Measurements from ENCODE around the gene RTP2.

DNA sequence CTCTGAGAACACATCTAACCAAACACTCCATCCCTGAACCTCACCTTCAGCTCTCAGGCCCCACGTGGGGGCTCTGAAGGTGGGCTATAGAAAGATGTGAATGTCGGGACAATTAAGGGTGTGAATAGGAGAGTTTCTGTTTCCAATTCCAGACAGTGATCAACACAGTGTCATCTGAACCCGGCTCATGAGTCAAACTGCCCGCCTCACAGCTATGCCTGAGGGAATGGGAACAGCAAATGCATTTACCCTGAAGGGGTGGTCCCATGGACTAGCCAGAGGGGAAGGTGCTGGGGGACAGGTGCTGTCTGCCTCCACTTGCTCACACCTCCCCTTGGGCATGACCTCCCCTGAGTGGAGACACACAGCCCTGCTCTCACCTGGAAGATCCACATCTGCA is 6.3 kb downstream of the RTP2 start:
- TF ChIP-seq, protein P1, sequence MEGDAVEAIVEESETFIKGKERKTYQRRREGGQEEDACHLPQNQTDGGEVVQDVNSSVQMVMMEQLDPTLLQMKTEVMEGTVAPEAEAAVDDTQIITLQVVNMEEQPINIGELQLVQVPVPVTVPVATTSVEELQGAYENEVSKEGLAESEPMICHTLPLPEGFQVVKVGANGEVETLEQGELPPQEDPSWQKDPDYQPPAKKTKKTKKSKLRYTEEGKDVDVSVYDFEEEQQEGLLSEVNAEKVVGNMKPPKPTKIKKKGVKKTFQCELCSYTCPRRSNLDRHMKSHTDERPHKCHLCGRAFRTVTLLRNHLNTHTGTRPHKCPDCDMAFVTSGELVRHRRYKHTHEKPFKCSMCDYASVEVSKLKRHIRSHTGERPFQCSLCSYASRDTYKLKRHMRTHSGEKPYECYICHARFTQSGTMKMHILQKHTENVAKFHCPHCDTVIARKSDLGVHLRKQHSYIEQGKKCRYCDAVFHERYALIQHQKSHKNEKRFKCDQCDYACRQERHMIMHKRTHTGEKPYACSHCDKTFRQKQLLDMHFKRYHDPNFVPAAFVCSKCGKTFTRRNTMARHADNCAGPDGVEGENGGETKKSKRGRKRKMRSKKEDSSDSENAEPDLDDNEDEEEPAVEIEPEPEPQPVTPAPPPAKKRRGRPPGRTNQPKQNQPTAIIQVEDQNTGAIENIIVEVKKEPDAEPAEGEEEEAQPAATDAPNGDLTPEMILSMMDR (IDR thresholded peaks at IDR 0.05), result no peak
- no peak for TF ChIP-seq EZH2 (IDR thresholded peaks at IDR 0.05; ENCODE audit: borderline replicate concordance, insufficient read depth, low read depth, low read length, poor library complexity, severe bottlenecking)

Measured in B cell (primary cell).